Amniotic epithelial cell (primary cell): Measurements from ENCODE around the gene C9orf57.
A peak's percentile ranks its signal among the peaks of the same experiment; 100 is the strongest.
"Not testable (repeated sequence)": the region's sequence is repeated elsewhere in the genome, so short reads cannot be mapped to it uniquely, and the experiment has no call there.

Source experiments
- DNase-seq: peaks from one replicate; pipeline ENCODE4 v3.0.0-alpha.2; 2010; ENCODE audit warnings: low read depth

The C9orf57 gene

GRCh38 chr9:72060513-72060912 is at the start of gene C9orf57:
C9orf57 (minus strand) TSS chr9:72060613; CDS start chr9:72059331, 1,282 bp downstream.
- no peak for DNase-seq

GRCh38 chr9:72102520-72102919 is 42.1 kb upstream of the C9orf57 start:
- no peak for DNase-seq

- DNase-seq = not testable (repeated sequence)
Observed at GRCh38 chr9:72095520-72095919, 35.1 kb upstream of the C9orf57 start.

- DNase-seq = no peak
Observed at GRCh38 chr9:72092820-72093219, 32.4 kb upstream of the C9orf57 start.

GRCh38 chr9:72089451-72090130 is 29.2 kb upstream of the C9orf57 start:
- DNase-seq = no peak

- no peak for DNase-seq
Observed at GRCh38 chr9:72082536-72082935, 22.1 kb upstream of the C9orf57 start.

- DNase-seq = not testable (repeated sequence)
Observed at GRCh38 chr9:72074666-72075065, 14.3 kb upstream of the C9orf57 start.

- no peak for DNase-seq
Observed at GRCh38 chr9:72065076-72065475, 4.7 kb upstream of the C9orf57 start.

- no peak for DNase-seq
Observed at GRCh38 chr9:72052122-72052521, 8.3 kb downstream of the C9orf57 start.

GRCh38 chr9:72048850-72049249 is 11.6 kb downstream of the C9orf57 start:
- DNase-seq = no peak

GRCh38 chr9:72046630-72047456 is 13.6 kb downstream of the C9orf57 start:
- DNase-seq = no peak

GRCh38 chr9:72044095-72044494 is 16.3 kb downstream of the C9orf57 start:
- no peak for DNase-seq

- no peak for DNase-seq
Observed at GRCh38 chr9:72043576-72043975, 16.8 kb downstream of the C9orf57 start.

- DNase-seq = no peak
Observed at GRCh38 chr9:72042928-72043327, 17.5 kb downstream of the C9orf57 start.

- peak; percentile 88 for DNase-seq
Observed at GRCh38 chr9:72041775-72042194, 18.6 kb downstream of the C9orf57 start.

- no peak for DNase-seq
Observed at GRCh38 chr9:72041369-72041768, 19.0 kb downstream of the C9orf57 start.

GRCh38 chr9:72039532-72039931 is 20.9 kb downstream of the C9orf57 start:
- DNase-seq = no peak

- DNase-seq = peak; percentile 66
Observed at GRCh38 chr9:72038890-72039410, 21.5 kb downstream of the C9orf57 start.

GRCh38 chr9:72038408-72038807 is 22.0 kb downstream of the C9orf57 start:
- DNase-seq = no peak

- no peak for DNase-seq
Observed at GRCh38 chr9:72037571-72037970, 22.8 kb downstream of the C9orf57 start.

- DNase-seq = no peak
Observed at GRCh38 chr9:72030767-72031166, 29.6 kb downstream of the C9orf57 start.

GRCh38 chr9:72029986-72030385 is 30.4 kb downstream of the C9orf57 start:
- DNase-seq = no peak

- DNase-seq = peak; percentile 6
Observed at GRCh38 chr9:72025906-72026305, 34.5 kb downstream of the C9orf57 start.
